GM19035 (cell line): ENCODE results near the gene CLDN11.

Experiments used
- ATAC-seq: cut with Tn5 transposase; IDR thresholded peaks from one replicate; pipeline ENCODE4 v1.9.1; 2021; ENCODE audit not compliant: unreplicated experiment

CLDN11 gene

GRCh38 chr3:170426240-170426797 is 7.7 kb downstream of the CLDN11 start:
- ATAC-seq, result no peak

GRCh38 chr3:170428095-170428494 is 9.4 kb downstream of the CLDN11 start:
- no peak for ATAC-seq

- ATAC-seq, result peak; percentile 56
Measured at GRCh38 chr3:170429050-170429449, 10.4 kb downstream of the CLDN11 start.

GRCh38 chr3:170431054-170431453 is 12.4 kb downstream of the CLDN11 start:
- no peak for ATAC-seq

GRCh38 chr3:170432416-170432815 is 13.7 kb downstream of the CLDN11 start:
- ATAC-seq, result no peak

- ATAC-seq, result no peak
Measured at GRCh38 chr3:170436697-170437096, 18.0 kb downstream of the CLDN11 start.

- no peak for ATAC-seq
Measured at GRCh38 chr3:170437176-170437575, 18.5 kb downstream of the CLDN11 start.

- ATAC-seq, result no peak
Measured at GRCh38 chr3:170437696-170438407, 19.2 kb downstream of the CLDN11 start.

GRCh38 chr3:170438836-170439235 is 20.2 kb downstream of the CLDN11 start:
- ATAC-seq, result no peak

GRCh38 chr3:170440344-170440743 is 21.7 kb downstream of the CLDN11 start:
- ATAC-seq, result no peak

GRCh38 chr3:170441412-170441811 is 22.7 kb downstream of the CLDN11 start:
- no peak for ATAC-seq

- no peak for ATAC-seq
Measured at GRCh38 chr3:170442947-170443346, 24.3 kb downstream of the CLDN11 start.

GRCh38 chr3:170443457-170443856 is 24.8 kb downstream of the CLDN11 start:
- no peak for ATAC-seq

GRCh38 chr3:170448584-170448983 is 29.9 kb downstream of the CLDN11 start:
- ATAC-seq, result no peak

- ATAC-seq, result no peak
Measured at GRCh38 chr3:170450039-170450438, 31.4 kb downstream of the CLDN11 start.

GRCh38 chr3:170454509-170454908 is 35.8 kb downstream of the CLDN11 start:
- no peak for ATAC-seq

- ATAC-seq, result no peak
Measured at GRCh38 chr3:170458285-170458684, 39.6 kb downstream of the CLDN11 start.

- ATAC-seq, result no peak
Measured at GRCh38 chr3:170463011-170463410, 44.3 kb downstream of the CLDN11 start.

GRCh38 chr3:170465955-170466354 is 47.3 kb downstream of the CLDN11 start:
- ATAC-seq, result no peak

GRCh38 chr3:170467007-170467406 is 48.3 kb downstream of the CLDN11 start:
- ATAC-seq, result no peak

GRCh38 chr3:170467571-170468147 is 49.0 kb downstream of the CLDN11 start:
- ATAC-seq, result no peak
